AG09319 (cell line): ENCODE data around the gene ERC1.
"Not testable (repeated sequence)": the region's sequence is repeated elsewhere in the genome, so short reads cannot be mapped to it uniquely, and the experiment has no call there.

Experiments used
- DNase-seq: peaks from one replicate; pipeline ENCODE4 v3.0.0-alpha.2; 2010; ENCODE audit warnings: low read depth; ENCODE audit errors: extremely low read depth
- CTCF ChIP-seq: IDR thresholded peaks from 2 replicates; pipeline ENCODE4 v1.5.1; 2011; ENCODE audit warnings: low read depth, mild to moderate bottlenecking, inconsistent platforms, low read length, moderate library complexity

The ERC1 gene

GRCh38 chr12:1186298-1186697 is 195.3 kb downstream of the ERC1 start:
- no peak for TF ChIP-seq CTCF
- DNase-seq: no peak

GRCh38 chr12:1188016-1188415 is 197.0 kb downstream of the ERC1 start:
- DNase-seq: no peak
- TF ChIP-seq CTCF: no peak

GRCh38 chr12:1189163-1189562 is 198.1 kb downstream of the ERC1 start:
- DNase-seq: no peak
- TF ChIP-seq CTCF: no peak

- no peak for TF ChIP-seq CTCF
- DNase-seq: no peak
Observed at GRCh38 chr12:1195513-1195912, 204.5 kb downstream of the ERC1 start.

- DNase-seq: no peak
- no peak for TF ChIP-seq CTCF
Observed at GRCh38 chr12:1197264-1198018, 206.4 kb downstream of the ERC1 start.

- not testable (repeated sequence) for DNase-seq
Observed at GRCh38 chr12:1198854-1199253, 207.8 kb downstream of the ERC1 start.

GRCh38 chr12:1199700-1200099 is 208.7 kb downstream of the ERC1 start:
- no peak for DNase-seq
- TF ChIP-seq CTCF: no peak

- no peak for TF ChIP-seq CTCF
- DNase-seq: no peak
Observed at GRCh38 chr12:1201030-1201429, 210.0 kb downstream of the ERC1 start.
